ENCODE data around the gene ADTRP. TPM values are rescaled to one million over a fixed set of nuclear protein-coding genes. Genes with fewer than 3 reads are reported as not detected.

ADTRP gene
- total RNA-seq, 4 donors from 2014 or later: not detected

GRCh38 chr6:11788043-11788442 is 9.4 kb upstream of the ADTRP start:
- Histone ChIP-seq H3K4me1 (no peaks in the 10 kb centered on the region), H3K36me3 (no peaks in the 10 kb centered on the region), H3K27me3 (no peaks in the 10 kb centered on the region), H3K27ac (no peak overlapping the region), H3K4me3 (no peak overlapping the region), H3K9me3 (no peaks in the 10 kb centered on the region)
- TF ChIP-seq POLR2A (IDR thresholded peaks at IDR 0.05): no peak
- TF ChIP-seq, protein P1, sequence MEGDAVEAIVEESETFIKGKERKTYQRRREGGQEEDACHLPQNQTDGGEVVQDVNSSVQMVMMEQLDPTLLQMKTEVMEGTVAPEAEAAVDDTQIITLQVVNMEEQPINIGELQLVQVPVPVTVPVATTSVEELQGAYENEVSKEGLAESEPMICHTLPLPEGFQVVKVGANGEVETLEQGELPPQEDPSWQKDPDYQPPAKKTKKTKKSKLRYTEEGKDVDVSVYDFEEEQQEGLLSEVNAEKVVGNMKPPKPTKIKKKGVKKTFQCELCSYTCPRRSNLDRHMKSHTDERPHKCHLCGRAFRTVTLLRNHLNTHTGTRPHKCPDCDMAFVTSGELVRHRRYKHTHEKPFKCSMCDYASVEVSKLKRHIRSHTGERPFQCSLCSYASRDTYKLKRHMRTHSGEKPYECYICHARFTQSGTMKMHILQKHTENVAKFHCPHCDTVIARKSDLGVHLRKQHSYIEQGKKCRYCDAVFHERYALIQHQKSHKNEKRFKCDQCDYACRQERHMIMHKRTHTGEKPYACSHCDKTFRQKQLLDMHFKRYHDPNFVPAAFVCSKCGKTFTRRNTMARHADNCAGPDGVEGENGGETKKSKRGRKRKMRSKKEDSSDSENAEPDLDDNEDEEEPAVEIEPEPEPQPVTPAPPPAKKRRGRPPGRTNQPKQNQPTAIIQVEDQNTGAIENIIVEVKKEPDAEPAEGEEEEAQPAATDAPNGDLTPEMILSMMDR (IDR thresholded peaks at IDR 0.05): no peak
- DNase-seq: no peak
- intact Hi-C loops (cut with DNase I; ENCODE audit: low total_unique reads): no loop called here

DNA sequence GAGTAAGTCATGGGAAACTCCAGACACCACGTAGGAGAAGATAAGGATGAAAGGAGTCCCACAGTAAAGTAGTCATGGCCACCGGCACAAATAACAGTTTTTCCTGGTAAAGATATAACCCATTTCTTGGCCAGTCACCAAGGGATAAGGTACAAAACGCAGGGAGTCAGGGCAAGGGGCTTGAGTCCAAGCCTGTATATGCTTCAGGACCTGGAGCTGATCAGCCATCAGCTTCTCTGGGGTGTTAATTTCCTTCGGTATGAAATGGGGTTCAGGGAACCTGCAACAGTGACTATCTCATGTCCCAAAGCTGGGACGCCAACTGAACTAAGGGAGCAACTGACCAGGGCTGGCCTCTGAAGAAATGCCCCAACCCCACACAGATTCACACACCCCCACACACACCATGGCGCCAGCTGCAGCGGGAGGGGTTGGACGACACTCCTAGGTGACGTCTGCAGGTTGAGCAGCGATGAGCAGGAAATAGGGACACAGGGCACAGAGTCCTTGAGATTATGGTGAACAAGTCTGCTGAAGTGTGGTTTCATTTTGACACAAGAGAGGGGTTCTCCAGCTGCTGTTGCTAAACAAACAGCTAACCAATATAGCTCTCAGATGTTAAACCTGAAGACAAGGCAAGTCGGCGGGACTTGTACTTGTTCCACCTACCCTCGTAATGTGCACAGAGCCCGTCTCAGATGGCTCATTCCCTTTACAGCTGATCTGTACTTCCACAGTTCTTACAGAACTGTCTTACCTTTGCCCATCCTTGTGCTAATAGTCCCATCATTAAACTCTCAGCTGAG is 7.4 kb upstream of the ADTRP start:
- no peaks in the 10 kb centered on the region for H3K4me1 ChIP-seq
- no peaks in the 10 kb centered on the region for H3K9me3 ChIP-seq
- no peak for DNase-seq
- intact Hi-C loops (cut with DNase I; ENCODE audit: low total_unique reads): no loop called here
- no peaks in the 10 kb centered on the region for H3K27me3 ChIP-seq
- H3K4me3 ChIP-seq: no peak overlapping the region
- H3K27ac ChIP-seq: no peak overlapping the region
- no peaks in the 10 kb centered on the region for H3K36me3 ChIP-seq
- TF ChIP-seq POLR2A (IDR thresholded peaks at IDR 0.05): no peak
- TF ChIP-seq, protein P1 (IDR thresholded peaks at IDR 0.05): no peak

GRCh38 chr6:11785415-11785773 is 6.8 kb upstream of the ADTRP start:
- H3K27me3 ChIP-seq: no peaks in the 10 kb centered on the region
- no peaks in the 10 kb centered on the region for H3K4me1 ChIP-seq
- DNase-seq: no peak
- no peak overlapping the region for H3K27ac ChIP-seq
- no peaks in the 10 kb centered on the region for H3K9me3 ChIP-seq
- TF ChIP-seq, protein P1 (IDR thresholded peaks at IDR 0.05): no peak
- no peak for TF ChIP-seq POLR2A (IDR thresholded peaks at IDR 0.05)
- intact Hi-C loops (cut with DNase I; ENCODE audit: low total_unique reads): no loop called here
- no peak overlapping the region for H3K4me3 ChIP-seq
- H3K36me3 ChIP-seq: no peaks in the 10 kb centered on the region

DNA sequence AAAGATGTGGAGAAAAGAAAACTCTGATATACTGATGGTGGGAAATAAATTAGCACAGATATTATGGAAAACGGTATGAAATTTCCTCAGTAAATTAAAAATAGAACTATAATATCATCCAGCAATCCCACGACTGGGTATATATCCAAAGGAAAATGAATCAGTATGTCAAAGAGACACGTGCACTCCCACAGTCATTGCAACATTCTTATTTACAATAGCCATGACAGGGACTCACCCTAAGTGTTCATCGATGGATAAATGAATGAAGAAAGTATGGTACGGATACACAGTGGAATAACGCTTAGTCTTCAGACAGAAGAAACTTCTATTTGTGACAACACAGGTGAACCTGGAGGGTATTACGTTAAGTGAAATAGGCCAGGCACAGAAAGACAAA is 5.7 kb upstream of the ADTRP start:
- Histone ChIP-seq H3K9me3 (no peaks in the 10 kb centered on the region), H3K4me3 (no peak overlapping the region), H3K36me3 (no peaks in the 10 kb centered on the region), H3K27me3 (no peaks in the 10 kb centered on the region), H3K27ac (no peak overlapping the region), H3K4me1 (no peaks in the 10 kb centered on the region)
- intact Hi-C loops (cut with DNase I; ENCODE audit: low total_unique reads): no loop called here
- TF ChIP-seq POLR2A (IDR thresholded peaks at IDR 0.05): no peak
- TF ChIP-seq, protein P1 (IDR thresholded peaks at IDR 0.05): no peak
- DNase-seq: no peak

- Histone ChIP-seq H3K9me3 (no peaks in the 10 kb centered on the region), H3K36me3 (no peaks in the 10 kb centered on the region), H3K27ac (no peak overlapping the region), H3K4me3 (no peak overlapping the region), H3K4me1 (no peaks in the 10 kb centered on the region), H3K27me3 (no peaks in the 10 kb centered on the region)
- TF ChIP-seq POLR2A (IDR thresholded peaks at IDR 0.05): no peak
- TF ChIP-seq, protein P1 (IDR thresholded peaks at IDR 0.05): no peak
- DNase-seq: no peak
- intact Hi-C loops (cut with DNase I; ENCODE audit: low total_unique reads): no loop called here
Observed at GRCh38 chr6:11783524-11784064, 5.0 kb upstream of the ADTRP start.

All from uterus (tissue), 4 donors.